Activated effector memory CD4-positive, alpha-beta T cell treated with anti-CD3 and anti-CD28 coated beads, Interleukin-2, amount 50 U/mL, for 16 hours (primary cell): ENCODE data around the gene CKMT1A.
"Not testable (repeated sequence)": the region's sequence is repeated elsewhere in the genome, so short reads cannot be mapped to it uniquely, and the experiment has no call there.

Experiments used
- DNase-seq: peaks from one replicate; pipeline ENCODE4 v3.0.0-alpha.2; 2020

CKMT1A gene

GRCh38 chr15:43693148-43694022 is at the start of gene CKMT1A:
Gene CKMT1A (plus strand): TSS chr15:43693859. CDS start chr15:43694051, 192 bp downstream.
- not testable (repeated sequence) for DNase-seq

GRCh38 chr15:43648649-43649429 is 44.8 kb upstream of the CKMT1A start, which contains the start of gene CATSPER2:
Gene CATSPER2 (minus strand): TSS chr15:43648844. CDS start chr15:43648061, 783 bp downstream.
- no peak for DNase-seq

- DNase-seq, result not testable (repeated sequence)
Measured at GRCh38 chr15:43649430-43649926, 44.2 kb upstream of the CKMT1A start.

GRCh38 chr15:43659727-43660126 is 33.9 kb upstream of the CKMT1A start:
- not testable (repeated sequence) for DNase-seq

GRCh38 chr15:43662293-43662692 is 31.4 kb upstream of the CKMT1A start:
- DNase-seq, result not testable (repeated sequence)

GRCh38 chr15:43663333-43663732 is 30.3 kb upstream of the CKMT1A start:
- not testable (repeated sequence) for DNase-seq

GRCh38 chr15:43666177-43666576 is 27.5 kb upstream of the CKMT1A start:
- not testable (repeated sequence) for DNase-seq

GRCh38 chr15:43674175-43674574 is 19.5 kb upstream of the CKMT1A start:
- not testable (repeated sequence) for DNase-seq

- DNase-seq, result not testable (repeated sequence)
Measured at GRCh38 chr15:43689604-43690301, 3.9 kb upstream of the CKMT1A start.

- not testable (repeated sequence) for DNase-seq
Measured at GRCh38 chr15:43692679-43693078, 980 bp upstream of the CKMT1A start.

- no peak for DNase-seq
Measured at GRCh38 chr15:43702174-43702573, 8.5 kb downstream of the CKMT1A start.

- DNase-seq, result no peak
Measured at GRCh38 chr15:43702701-43703424, 9.2 kb downstream of the CKMT1A start.

- not testable (repeated sequence) for DNase-seq
Measured at GRCh38 chr15:43710431-43711131, 16.9 kb downstream of the CKMT1A start.

GRCh38 chr15:43723151-43723550 is 29.5 kb downstream of the CKMT1A start:
- no peak for DNase-seq

GRCh38 chr15:43726306-43726705 is 32.6 kb downstream of the CKMT1A start:
- DNase-seq, result not testable (repeated sequence)

GRCh38 chr15:43728053-43728725 is 34.5 kb downstream of the CKMT1A start:
- not testable (repeated sequence) for DNase-seq

GRCh38 chr15:43735416-43735815 is 41.8 kb downstream of the CKMT1A start:
- no peak for DNase-seq

GRCh38 chr15:43746245-43746902 is 52.7 kb downstream of the CKMT1A start, which contains the start of gene PDIA3:
Gene PDIA3 (plus strand): TSS chr15:43746438. CDS start chr15:43746540, 102 bp downstream.
- peak; percentile 96 for DNase-seq

GRCh38 chr15:43746903-43747309 is 53.2 kb downstream of the CKMT1A start:
- not testable (repeated sequence) for DNase-seq

- DNase-seq, result no peak
Measured at GRCh38 chr15:43748376-43748775, 54.7 kb downstream of the CKMT1A start.
